Measurements from ENCODE around the gene FAM227A. TPM values are rescaled to one million over a fixed set of nuclear protein-coding genes. Genes with fewer than 3 reads are reported as not detected.

Gene FAM227A
- polyA plus RNA-seq (ENCODE audit: insufficient read length in 3 of 3), result 1 to 10 TPM; 4.4 to 7.9 (median 5.3) TPM

DNA sequence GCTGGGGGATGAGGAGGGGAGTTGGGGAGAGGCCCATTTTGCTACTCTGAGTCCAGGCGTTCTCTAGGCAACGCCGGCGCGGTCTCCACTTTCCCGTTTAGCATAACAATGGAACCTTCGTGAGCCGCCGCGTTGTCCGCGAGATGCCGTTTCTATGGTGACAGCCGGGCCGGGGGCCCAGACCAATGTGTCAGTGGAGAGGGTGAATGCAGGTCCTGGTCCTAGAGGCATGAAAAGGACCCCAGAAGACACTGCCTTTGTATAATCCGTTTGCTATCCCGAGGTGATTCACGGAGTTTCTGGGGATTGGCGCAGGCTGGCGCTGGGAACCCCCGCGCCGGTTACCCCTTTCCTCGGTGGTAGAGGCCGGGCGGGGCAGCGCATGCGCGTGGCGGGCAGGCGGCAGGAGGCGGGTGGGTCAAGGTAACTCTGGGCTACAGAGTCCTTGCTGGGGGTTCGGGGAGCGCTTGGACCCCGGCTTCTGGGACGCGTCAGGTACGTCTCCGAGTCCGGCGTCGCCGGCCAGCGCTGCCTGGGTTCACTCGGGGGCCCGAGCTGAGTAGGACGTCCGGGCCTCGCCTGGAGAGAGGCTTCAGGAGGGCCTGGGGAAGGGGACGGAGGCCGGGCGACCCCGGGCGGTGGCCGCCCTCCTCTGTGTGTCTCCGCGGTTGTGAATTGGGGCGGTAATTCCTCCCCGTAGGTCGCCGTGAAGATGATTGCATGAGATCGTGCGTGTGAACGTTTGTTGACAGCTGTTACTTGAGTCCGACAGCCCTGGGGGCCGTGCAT, at the start of gene FAM227A, which contains the start of gene CBY1:
Gene FAM227A (minus strand): TSS at position 137 of the 789 bp plus-strand sequence. CDS start 6,224 bp downstream, outside the sequence.
Gene CBY1 (plus strand): TSS at position 383 of the 789 bp plus-strand sequence. CDS start 11,417 bp downstream, outside the sequence.
- peak; percentile 79 to 92 (median 86) for DNase-seq (ENCODE audit: low read depth in 3 of 3, low spot score in 2 of 3)

DNA sequence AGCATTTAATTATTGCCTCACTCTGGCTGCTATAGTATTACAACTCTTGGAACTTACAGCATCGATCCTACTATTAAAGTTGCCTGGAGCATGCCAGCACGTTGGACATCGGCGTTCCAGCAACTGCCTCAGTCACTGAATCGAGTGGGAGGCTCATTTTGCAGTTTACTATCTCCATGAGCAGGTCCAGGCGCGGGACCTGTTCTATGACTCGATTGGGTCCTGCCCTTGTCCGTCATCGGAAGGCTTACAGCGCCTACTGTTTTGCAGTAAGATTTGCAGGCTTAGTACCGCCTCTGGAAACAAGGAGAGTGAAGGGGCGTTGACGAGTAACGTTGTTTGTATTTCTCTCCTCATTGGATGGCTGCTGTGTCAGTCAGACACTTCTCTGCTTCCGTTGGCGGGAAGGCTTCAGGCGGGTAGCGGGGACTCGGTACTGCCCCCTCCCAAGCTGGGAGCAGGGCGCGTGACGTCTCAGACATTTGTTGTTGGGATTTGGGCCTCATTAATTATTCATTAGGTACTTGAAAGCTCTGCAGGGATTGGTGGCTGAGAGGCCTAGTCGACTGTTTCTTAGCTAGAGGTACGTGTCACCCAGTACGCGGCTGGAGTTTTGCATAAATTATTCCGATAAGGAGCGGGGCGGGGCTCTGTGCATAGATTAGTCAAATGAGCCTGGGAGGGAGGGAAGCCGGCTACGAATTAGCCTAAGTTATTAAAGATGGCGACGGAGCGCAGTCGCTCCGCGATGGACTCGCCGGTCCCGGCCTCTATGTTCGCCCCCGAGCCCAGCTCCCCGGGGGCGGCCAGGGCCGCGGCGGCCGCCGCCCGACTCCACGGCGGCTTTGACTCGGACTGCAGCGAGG, 49.3 kb upstream of the FAM227A start, which contains the start of gene GTPBP1:
Gene GTPBP1 (plus strand): TSS at position 710 of the 866 bp plus-strand sequence. CDS start 12 bp downstream, at position 722.
- peak; percentile 100 for DNase-seq (ENCODE audit: low read depth in 3 of 3, low spot score in 2 of 3)

DNA sequence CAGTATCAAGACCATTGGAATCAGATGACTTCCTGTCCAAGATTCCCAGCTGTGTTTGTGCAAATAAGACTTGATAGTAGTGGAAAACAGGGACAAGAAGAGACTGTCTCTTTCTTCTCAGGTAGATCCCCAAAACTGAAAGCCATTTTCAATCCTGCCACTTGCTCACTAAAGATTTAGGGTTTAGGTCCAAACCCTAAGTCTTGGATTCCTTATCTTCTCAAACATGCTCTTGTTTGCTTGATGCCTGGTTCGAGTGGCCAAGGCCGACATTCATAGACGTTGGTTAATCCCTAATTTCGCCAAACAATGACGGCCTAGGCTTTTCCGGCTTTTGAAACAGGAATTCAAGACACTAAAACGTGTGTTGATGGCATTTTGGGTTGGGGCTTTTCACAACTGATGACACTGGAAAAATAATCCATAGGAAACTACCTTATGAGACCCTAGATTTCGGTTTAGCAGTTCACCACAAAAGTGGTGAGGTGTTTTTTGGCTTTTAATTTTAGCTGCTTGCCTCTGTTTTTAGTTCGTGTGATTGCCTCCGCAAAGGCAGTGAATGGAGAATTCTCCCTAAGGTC, 48.6 kb upstream of the FAM227A start:
- no peak for DNase-seq (ENCODE audit: low read depth in 3 of 3, low spot score in 2 of 3)

DNA sequence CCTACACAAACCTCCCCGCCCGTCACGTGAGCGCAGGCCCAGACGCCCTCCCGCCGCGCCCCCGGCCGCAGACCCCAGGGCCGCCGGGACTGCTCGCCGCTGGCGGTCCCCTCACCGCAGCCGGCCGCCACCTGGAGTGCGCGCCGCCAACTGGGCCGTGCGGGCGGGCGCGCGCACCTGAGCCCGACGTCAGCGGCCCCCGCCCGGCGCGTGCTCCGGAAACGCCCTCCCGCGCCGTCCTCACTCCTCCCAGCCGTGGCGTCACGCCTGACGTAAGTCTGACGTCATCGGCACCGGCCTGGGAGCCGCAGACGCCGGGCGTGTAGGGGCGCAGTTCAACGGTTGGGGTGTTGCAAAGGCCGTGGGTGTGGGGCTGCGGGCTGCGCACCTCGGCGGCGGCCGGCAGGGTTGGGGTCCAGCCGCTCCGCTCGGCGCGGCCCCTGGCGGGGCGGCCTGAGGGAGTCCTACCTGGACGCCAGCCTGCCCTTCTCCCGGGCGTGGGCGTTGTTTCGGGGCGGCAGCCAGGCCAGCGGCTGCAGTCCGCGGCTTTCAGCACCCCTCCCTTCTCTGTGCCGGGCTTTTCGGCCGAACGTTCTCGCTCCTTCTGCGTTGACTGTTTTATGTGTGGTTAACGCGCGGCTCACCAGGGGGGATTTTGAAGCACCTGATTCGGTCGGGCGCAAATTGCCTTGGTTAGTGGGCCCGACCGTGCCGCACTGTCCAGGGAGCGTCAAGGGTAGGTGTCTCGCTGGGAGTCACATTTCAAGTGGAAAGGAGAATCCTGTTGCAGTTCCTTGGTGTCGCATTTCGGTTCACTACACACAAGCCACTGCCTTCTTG, 44.8 kb upstream of the FAM227A start, which contains the start of gene JOSD1:
Gene JOSD1 (minus strand): TSS at position 155 of the 840 bp plus-strand sequence. CDS start 956 bp downstream, outside the sequence.
- DNase-seq (ENCODE audit: low read depth in 3 of 3, low spot score in 2 of 3), result peak in 2 of 3 donors; percentile 87 to 90

DNA sequence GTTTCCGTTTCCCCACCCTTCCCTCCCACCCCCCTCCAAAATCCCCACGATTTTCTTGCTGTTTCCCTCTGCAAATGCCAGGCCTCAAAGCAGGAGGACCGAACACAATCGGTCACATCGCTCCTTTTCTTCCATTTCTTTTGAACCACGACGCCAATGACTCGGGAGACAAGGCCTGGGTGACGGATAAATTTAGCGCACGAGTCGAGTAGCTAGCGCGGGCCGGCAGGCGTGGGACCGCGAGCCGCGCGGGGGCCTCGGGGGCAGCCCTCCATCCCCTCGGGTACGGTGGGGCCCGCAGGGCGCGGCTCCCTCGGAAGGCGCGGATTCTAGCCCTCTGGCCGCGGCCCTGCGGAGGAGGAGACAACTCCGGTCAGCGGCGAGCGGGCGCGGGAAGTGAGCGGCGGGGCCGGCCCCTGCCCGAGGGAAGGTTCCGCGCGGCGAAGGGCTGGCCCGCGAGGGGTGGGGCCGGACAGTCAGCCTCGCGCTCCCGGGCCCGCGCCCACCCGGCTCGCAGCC, 44.1 kb upstream of the FAM227A start:
- DNase-seq (ENCODE audit: low read depth in 3 of 3, low spot score in 2 of 3), result no peak

DNA sequence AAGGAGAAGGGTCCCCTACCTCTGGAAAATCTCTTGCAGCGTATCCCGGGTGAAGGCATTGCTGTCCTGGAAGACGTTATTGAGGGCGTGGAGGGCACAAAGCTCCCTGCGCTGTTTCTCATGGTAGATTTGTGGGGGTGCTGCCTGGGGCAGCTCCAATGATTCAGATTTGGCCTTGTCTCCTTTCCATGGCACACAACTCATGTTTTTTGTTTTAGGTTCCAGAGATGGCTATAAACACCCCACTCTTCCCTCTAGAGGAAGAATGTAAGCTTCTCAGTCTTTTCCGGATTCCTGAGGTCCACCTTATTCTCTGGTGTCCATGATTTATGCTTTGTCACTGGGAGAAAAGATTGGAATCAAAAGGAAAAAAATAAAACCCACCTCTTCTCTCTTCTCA, 43.6 kb upstream of the FAM227A start:
- DNase-seq (ENCODE audit: low read depth in 3 of 3, low spot score in 2 of 3), result no peak

DNA sequence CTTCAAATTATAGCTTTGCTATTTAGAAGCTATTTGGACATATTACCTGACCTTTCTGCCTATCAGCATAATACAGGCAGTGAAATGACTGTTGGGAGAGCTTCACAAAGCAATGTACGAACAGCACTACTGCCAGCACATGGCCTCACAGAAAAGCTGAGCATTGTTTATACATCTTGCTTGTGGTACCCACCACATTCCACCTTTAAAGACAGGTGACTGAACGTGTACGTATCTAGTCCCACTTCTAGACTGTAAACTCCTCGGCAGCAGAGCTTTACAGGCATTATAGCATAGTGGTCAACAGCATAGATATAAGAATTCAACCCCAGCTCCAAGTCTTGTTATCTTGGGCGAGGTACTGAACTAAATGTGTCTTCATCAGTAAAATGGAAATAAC, 43.0 kb upstream of the FAM227A start:
- DNase-seq (ENCODE audit: low read depth in 3 of 3, low spot score in 2 of 3), result no peak

DNA sequence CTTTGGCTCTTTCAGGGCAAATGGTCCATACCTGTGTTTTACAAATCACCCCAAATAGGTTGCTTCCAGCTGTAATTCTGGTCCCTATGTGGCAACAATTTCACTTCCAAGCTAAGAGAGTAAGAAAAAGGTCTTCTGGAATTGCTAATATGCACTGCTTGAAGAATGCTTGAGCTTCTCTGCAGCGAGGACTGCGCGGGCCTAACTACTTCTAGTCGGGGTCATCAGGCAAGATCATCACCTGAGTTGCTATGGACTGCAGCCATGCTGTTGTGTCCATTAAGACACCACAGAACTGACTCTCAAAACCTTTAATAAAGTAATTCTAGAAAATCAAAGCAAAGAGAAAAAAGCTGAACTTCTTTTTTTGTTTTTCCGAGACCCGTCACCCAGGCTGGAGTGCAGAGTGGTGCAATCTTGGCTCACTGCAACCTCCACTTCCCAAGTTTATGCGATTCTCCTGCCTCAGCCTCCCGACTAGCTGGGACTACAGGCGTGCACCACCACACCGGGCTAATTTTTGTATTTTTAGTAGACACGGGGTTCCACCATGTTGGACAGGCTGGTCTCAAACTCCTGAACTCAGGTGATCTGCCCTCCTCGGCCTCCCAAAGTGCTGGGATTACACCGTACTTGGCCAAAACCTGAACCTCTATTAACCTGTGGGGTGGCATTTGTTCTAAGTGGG, 42.4 kb upstream of the FAM227A start:
- no peak for DNase-seq (ENCODE audit: low read depth in 3 of 3, low spot score in 2 of 3)

DNA sequence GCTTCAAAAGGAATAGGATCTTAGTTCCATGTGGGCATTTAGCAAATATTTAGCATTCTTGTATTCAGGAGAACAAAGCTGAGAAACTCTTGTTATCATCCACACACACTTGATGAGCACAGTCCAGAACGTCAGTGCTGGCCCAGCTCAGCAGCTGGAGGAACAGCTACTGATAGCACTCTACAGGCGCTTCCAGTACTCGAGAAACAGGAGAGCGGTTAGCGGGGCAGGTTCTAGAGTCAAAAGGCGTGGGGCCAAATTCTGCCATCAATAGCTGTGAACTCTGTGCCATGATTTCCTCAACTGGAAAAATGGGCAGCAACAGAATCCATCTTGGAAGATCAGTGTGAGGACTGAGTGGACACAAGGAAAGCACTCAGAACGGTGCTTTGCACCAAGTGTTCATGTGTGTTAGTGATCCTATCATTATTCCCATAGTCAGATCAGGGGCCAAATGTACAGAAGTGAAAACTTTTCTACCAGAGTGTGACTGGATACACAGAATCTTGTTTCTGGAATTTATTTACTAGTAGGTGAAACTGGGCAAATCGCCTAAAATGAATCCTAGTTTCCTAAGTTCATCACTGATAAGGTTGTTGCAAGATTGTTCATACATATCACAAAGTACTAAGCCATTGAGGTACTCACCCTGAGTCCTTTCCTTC, 41.4 kb upstream of the FAM227A start:
- no peak for DNase-seq (ENCODE audit: low read depth in 3 of 3, low spot score in 2 of 3)

DNA sequence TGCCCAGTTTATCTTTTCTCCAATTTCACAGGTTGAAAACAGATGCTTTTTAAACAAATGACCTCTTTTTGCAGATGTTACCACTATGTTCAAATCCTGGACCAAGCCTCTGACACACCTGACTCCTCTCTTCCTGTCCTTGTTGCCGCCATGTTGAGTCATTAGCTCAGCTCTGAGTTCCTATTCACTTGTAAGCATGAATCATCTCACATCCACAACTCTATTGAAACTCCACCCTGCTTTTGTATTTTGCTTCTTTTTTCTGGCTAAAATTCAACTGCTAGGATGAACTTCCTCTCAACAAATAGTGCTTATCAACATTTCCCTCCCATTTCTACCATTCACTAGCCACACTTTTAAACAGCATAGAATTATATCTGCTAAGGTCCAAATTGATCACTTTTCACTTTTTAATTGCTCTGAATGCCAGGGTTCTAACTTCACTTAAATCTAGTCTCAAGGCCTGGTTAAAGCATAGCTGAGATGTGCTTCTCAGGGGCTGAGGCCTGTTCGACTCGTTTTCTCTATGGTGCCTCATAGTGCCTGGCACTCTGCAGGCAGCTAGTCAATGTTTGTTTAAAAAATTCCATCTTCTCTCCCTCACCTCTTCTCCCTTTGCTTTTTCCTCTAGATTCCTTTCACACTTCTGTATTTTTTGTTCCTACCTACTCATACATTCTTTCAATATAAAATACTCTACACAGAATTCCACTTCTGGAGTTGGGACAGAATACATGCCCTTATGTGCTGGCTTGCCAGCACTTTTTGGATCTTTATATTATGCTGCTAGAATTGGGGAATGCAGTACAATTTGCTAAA, 40.6 kb upstream of the FAM227A start:
- no peak for DNase-seq (ENCODE audit: low read depth in 3 of 3, low spot score in 2 of 3)

DNA sequence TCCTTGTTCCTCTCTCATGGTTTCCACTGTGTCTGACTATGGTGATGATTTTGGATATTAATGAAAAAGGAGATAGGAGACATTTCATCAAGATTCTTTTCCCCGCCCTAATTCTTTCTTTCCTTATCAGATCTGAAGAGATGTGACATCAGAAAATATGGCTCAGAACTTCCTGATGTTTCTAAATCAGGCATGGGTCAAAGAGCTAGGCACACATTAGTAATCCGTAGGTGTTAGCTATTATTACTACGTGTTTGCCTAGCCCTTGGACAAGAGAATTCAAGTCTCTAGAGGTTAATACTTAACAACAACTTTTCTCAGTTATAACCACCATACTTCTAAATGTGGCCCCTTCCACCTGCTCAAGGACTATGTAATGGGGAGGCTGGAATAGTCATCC, 38.7 kb upstream of the FAM227A start:
- DNase-seq (ENCODE audit: low read depth in 3 of 3, low spot score in 2 of 3), result no peak

DNA sequence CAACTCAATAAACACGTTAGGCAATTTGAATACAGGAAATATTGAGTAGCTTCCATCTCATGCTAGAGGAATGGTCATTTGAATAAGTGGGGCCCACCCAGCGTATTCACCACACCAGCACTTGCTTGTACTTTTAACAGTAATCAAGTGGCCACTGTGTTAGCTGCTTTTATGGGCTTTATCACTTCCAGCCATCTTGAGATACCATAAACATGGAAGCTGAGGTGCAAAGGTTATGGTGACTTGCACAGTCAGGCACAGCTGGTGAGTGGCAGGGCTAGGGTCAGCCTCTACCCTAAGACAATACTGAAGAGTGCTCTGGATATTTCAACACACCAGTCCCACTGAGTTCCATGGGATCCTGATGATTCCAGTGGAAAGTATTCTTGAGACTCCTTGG, 37.9 kb upstream of the FAM227A start:
- DNase-seq (ENCODE audit: low read depth in 3 of 3, low spot score in 2 of 3), result no peak

DNA sequence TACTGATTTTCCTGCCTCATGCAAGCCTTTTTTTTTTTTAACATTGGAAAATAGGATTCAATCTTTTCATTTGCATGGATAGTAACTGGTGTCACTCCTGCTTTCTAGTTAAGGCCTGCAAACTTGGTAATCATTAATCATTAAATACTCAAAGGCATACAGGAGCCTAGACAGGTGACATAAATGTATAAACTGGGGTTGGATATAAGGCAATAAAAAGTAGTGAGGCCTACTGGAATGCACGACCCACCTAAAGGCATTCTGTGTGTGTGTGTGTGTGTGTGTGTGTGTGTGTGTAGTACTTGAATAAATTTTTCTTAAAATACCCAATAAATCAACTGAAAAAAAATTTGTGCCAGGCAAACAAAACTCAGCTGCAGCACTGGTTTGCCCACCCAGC, 33.5 kb upstream of the FAM227A start:
- no peak for DNase-seq (ENCODE audit: low read depth in 3 of 3, low spot score in 2 of 3)

DNA sequence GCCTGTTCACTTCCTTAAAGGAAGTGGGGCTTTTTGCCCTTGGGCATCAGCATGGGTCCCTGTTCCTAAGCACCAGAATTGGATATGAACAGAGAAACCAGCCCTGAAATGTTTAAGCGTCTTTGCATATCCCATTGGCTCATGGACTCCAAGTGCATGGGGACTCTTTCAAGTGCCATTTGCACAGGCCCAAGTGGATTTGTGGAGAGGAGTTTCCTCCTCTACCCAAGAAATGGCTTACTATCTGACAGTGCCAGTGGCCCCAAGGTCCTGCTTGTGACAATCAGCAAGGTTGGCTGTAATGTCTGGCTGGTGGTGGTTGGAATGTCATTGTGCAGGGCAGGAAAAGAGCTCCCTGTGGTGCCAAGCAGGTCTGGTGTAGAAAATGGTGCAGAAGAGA, 29.6 kb upstream of the FAM227A start:
- DNase-seq (ENCODE audit: low read depth in 3 of 3, low spot score in 2 of 3), result no peak

DNA sequence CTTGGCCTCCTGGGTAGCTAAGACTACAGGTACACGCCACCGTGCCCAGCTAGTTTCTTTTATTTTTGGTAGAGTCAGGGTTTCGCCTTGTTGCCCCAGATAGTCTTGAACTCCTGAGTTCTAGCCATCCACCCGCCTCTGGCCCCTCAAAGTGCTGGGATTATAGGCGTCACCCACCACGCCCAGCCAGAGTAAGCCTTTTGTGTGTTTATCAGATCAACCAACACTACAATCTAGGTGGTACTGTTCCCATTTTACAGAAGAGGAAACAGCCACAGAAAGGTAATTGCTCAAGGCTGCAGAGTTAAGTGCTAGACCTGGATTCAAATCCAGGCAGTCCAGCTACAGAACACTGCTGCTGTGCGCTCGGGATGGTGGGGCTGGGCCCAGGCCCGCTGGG, 28.7 kb upstream of the FAM227A start:
- DNase-seq (ENCODE audit: low read depth in 3 of 3, low spot score in 2 of 3), result no peak

DNA sequence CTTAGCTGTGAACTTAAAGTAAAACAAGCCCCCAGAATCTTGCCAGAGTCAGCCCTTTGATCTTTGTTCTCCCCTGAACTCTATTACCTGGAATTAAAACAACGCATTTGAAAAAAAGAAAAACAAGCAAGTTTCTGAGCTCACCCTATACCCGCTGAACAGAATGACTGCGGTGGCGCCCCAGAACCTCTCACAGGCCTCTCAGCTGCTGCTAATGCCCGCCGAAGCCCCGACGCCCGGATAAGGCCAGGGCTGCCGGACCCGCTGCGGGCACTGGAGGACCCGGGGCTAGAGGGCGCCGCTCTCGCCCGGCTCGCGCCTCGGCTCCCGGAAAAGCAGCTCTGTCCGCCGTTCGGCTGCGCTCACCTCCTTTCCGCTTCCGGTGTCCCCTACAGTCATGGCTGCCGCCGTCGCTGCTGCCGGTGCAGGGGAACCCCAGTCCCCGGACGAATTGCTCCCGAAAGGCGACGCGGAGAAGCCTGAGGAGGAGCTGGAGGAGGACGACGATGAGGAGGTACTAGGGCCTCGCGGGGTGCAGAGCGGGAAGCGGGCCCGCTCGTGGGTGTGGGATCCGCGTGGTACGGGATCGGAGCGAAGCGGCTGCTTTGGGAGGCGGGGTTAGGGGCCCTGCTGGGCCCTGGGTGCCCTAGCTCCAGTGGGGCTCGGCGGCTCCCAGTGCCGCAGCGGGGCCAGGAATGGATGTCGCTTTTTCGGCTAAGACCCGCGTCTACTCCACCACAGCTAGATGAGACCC, 25.6 kb upstream of the FAM227A start, which contains the start of gene TOMM22:
Gene TOMM22 (plus strand): TSS at position 376 of the 754 bp plus-strand sequence. CDS start 22 bp downstream, at position 398.
- peak in 1 of 3 donors; percentile 76 for DNase-seq (ENCODE audit: low read depth in 3 of 3, low spot score in 2 of 3)

DNA sequence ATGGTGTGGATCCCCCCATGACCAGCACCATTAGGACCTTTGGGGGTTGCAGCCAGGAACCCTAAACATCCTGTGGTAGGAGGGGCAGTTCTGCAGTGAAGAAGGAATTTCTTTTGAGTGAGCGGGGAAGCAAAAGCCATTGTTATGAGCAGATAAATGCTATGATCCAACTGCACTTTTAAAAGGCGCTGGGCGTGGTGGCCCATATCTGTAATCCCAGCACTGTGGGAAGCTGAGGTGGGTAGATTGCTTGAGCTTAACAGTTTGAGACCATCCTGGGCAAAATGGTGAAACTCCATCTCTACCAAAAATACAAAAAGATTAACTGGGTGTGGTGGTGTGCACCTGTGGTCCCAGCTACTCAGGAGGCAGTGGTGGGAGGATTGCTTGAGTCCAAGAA, 19.6 kb upstream of the FAM227A start:
- DNase-seq (ENCODE audit: low read depth in 3 of 3, low spot score in 2 of 3), result no peak

All from right renal cortex interstitium (tissue), 3 donors.